SU-DHL-6 (cell line): ENCODE measurements around the gene TJP1.

Source experiments
- H2AFZ ChIP-seq: fragments of 200-600 bp; sonication (generic); 2 replicates; pipeline ENCODE4 v1.6.1; 2014; ENCODE audit warnings: low read depth, mild to moderate bottlenecking, moderate library complexity, mixed read lengths, antibody characterized with exemption, low read length; ENCODE audit not compliant: severe bottlenecking
- H3F3A ChIP-seq: fragments of 200-600 bp; shearing (Covaris generic); 2 replicates; pipeline ENCODE4 v1.6.0; 2016; ENCODE audit warnings: antibody characterized with exemption, mild to moderate bottlenecking; ENCODE audit not compliant: insufficient read depth
- H3K27ac ChIP-seq: fragments of 200-600 bp; sonication (generic); 2 replicates; pipeline ENCODE4 v1.5.1; 2016; ENCODE audit warnings: low read depth, mild to moderate bottlenecking, low read length, moderate library complexity, mixed read lengths
- H3K27me3 ChIP-seq: fragments of 200-600 bp; sonication (generic), shearing (Covaris generic); 2 replicates; pipeline ENCODE4 v1.6.0; 2014; ENCODE audit warnings: mild to moderate bottlenecking, low read length
- H3K36me3 ChIP-seq: fragments of 200-600 bp; sonication (generic); 2 replicates; pipeline ENCODE4 v1.6.1; 2014; ENCODE audit warnings: mild to moderate bottlenecking, low read length, mixed read lengths
- H3K4me2 ChIP-seq: fragments of 300-600, 200-600 bp; shearing (Covaris generic), sonication (generic); 2 replicates; pipeline ENCODE4 v1.6.0; 2014; ENCODE audit warnings: low read length, low read depth, mild to moderate bottlenecking; ENCODE audit not compliant: poor library complexity, severe bottlenecking
- H3K4me3 ChIP-seq: fragments of 200-600 bp; sonication (generic); 2 replicates; pipeline ENCODE4 v1.5.1; 2014; ENCODE audit warnings: antibody characterized with exemption, low read length, mild to moderate bottlenecking, mixed read lengths; ENCODE audit not compliant: insufficient read depth, poor library complexity, severe bottlenecking
- H3K79me2 ChIP-seq: fragments of 200-600 bp; sonication (generic); 2 replicates; pipeline ENCODE4 v1.6.1; 2014; ENCODE audit warnings: mild to moderate bottlenecking, low read length, moderate library complexity; ENCODE audit not compliant: insufficient read depth
- H3K9ac ChIP-seq: fragments of 200-600 bp; sonication (generic); 2 replicates; pipeline ENCODE4 v1.7.0; 2014; ENCODE audit warnings: mild to moderate bottlenecking, low read length
- H3K9me2 ChIP-seq: fragments of 200-600 bp; sonication (generic); replicated peaks from 2 replicates; pipeline ENCODE4 v1.6.1; 2014; ENCODE audit warnings: low read length; ENCODE audit not compliant: insufficient read depth
- H3K9me3 ChIP-seq: fragments of 200-600 bp; sonication (generic); 2 replicates; pipeline ENCODE4 v1.6.1; 2014; ENCODE audit warnings: low read length, mixed read lengths; ENCODE audit not compliant: insufficient read depth
- H4K20me1 ChIP-seq: fragments of 200-600 bp; sonication (generic); 2 replicates; pipeline ENCODE4 v1.6.1; 2014; ENCODE audit warnings: low read depth, mild to moderate bottlenecking, antibody characterized with exemption, low read length, moderate library complexity, mixed read lengths
- CTCF ChIP-seq: fragments of 200-600 bp; sonication (generic); IDR thresholded peaks from one replicate; pipeline ENCODE4 v1.5.1; 2017; ENCODE audit warnings: antibody characterized with exemption, mild to moderate bottlenecking, low read length, moderate library complexity; ENCODE audit not compliant: insufficient read depth, poor library complexity, severe bottlenecking
- EZH2phosphoT487 ChIP-seq: fragments of 200-600 bp; sonication (generic), shearing (Covaris generic); conservative IDR thresholded peaks from 2 replicates; pipeline ENCODE4 v1.6.1; 2018; ENCODE audit warnings: mild to moderate bottlenecking, antibody characterized with exemption, low read length, moderate library complexity, mixed read lengths

Gene TJP1

GRCh38 chr15:29811691-29812383 lies 10.4 kb downstream of the TJP1 start:
- Histone ChIP-seq H3F3A (no peaks in the 10 kb centered on the region), H3K9me3 (no peaks in the 10 kb centered on the region), H3K27me3 (no peaks in the 10 kb centered on the region), H4K20me1 (no peaks in the 10 kb centered on the region), H3K27ac (no peak overlapping the region), H3K79me2 (no peaks in the 10 kb centered on the region), H3K9ac (no peak overlapping the region), H3K4me3 (no peak overlapping the region), H3K9me2 (no peaks in the 10 kb centered on the region), H2AFZ (no peak overlapping the region), H3K4me2 (no peak overlapping the region), H3K36me3 (no peaks in the 10 kb centered on the region)
- TF ChIP-seq EZH2phosphoT487 (no peak), CTCF (no peak)

GRCh38 chr15:29805708-29806104 lies 16.6 kb downstream of the TJP1 start:
- no peaks in the 10 kb centered on the region for H3K9me2 ChIP-seq
- no peak overlapping the region for H3K27ac ChIP-seq

GRCh38 chr15:29805043-29805707 lies 17.1 kb downstream of the TJP1 start:
- Histone ChIP-seq H4K20me1 (no peaks in the 10 kb centered on the region), H3K27ac (no peak overlapping the region), H3K9ac (no peak overlapping the region), H3K9me2 (no peaks in the 10 kb centered on the region), H3K4me2 (no peak overlapping the region), H3K79me2 (no peaks in the 10 kb centered on the region), H2AFZ (no peak overlapping the region), H3K9me3 (no peaks in the 10 kb centered on the region), H3K27me3 (no peaks in the 10 kb centered on the region), H3K36me3 (no peaks in the 10 kb centered on the region), H3F3A (no peaks in the 10 kb centered on the region), H3K4me3 (no peak overlapping the region)
- TF ChIP-seq CTCF (no peak), EZH2phosphoT487 (no peak)

More at GRCh38 chr15:29805708-29806104, 16.6 kb downstream of the TJP1 start:
- Histone ChIP-seq H3K9me3 (no peaks in the 10 kb centered on the region), H4K20me1 (no peaks in the 10 kb centered on the region), H2AFZ (no peak overlapping the region), H3K27me3 (no peaks in the 10 kb centered on the region), H3K4me3 (no peak overlapping the region), H3K36me3 (no peaks in the 10 kb centered on the region), H3K4me2 (no peak overlapping the region), H3F3A (no peaks in the 10 kb centered on the region), H3K79me2 (no peaks in the 10 kb centered on the region), H3K9ac (no peak overlapping the region)
- TF ChIP-seq EZH2phosphoT487 (no peak), CTCF (no peak)
